WTC11 (cell line): ENCODE measurements around the gene ZNF426. TPM values are rescaled to one million over a fixed set of nuclear protein-coding genes. Genes with fewer than 3 reads are reported as not detected.
A peak's percentile ranks its signal among the peaks of the same experiment; 100 is the strongest.

Experiments
- ATAC-seq: fragments of 200-7000 bp; cut with Tn5 transposase; 2 replicates; pipeline ENCODE4 v1.10.0; 2021; ENCODE audit warnings: mild to moderate bottlenecking, moderate library complexity
- CTCF ChIA-PET: fragments of 300-600 bp; sonication (Branson Sonifier 250); formaldehyde crosslinking; loops from one replicate; lab custom pipeline; 2021; ENCODE audit warnings: antibody characterized with exemption; lab: Charles Lee
- POLR2A ChIA-PET: fragments of 350-600 bp; sonication (Branson Sonifier 250); formaldehyde crosslinking; loops from one replicate; lab custom pipeline; 2021; ENCODE audit warnings: antibody characterized with exemption; lab: Charles Lee
- DNase-seq: peaks from one replicate; pipeline ENCODE4 v3.0.0; 2021; ENCODE audit warnings: low spot score
- H3K27ac Mint-ChIP-seq: 2 replicates; pipeline ENCODE4 v1.8.0; 2021; ENCODE audit warnings: mixed read lengths
- H3K27me3 Mint-ChIP-seq: 2 replicates; pipeline ENCODE4 v1.8.0; 2021; ENCODE audit warnings: low read depth, mild to moderate bottlenecking, moderate library complexity, mixed read lengths
- H3K36me3 Mint-ChIP-seq: 2 replicates; pipeline ENCODE4 v1.8.0; 2021; ENCODE audit warnings: mixed read lengths
- H3K4me1 Mint-ChIP-seq: 2 replicates; pipeline ENCODE4 v1.8.0; 2022; ENCODE audit warnings: mixed read lengths
- H3K4me3 Mint-ChIP-seq: 2 replicates; pipeline ENCODE4 v1.8.0; 2021; ENCODE audit warnings: mild to moderate bottlenecking, moderate library complexity, mixed read lengths
- H3K9me3 Mint-ChIP-seq: 2 replicates; pipeline ENCODE4 v1.8.0; 2021; ENCODE audit warnings: mixed read lengths
- ATF1 ChIP-seq: sonication (generic); formaldehyde crosslinking; IDR thresholded peaks from 2 replicates; pipeline ENCODE4 v1.8.1; 2023; ENCODE audit warnings: mild to moderate bottlenecking, moderate library complexity, missing genetic modification reagents
- ATF2 ChIP-seq: sonication (generic); formaldehyde crosslinking; IDR thresholded peaks from 2 replicates; pipeline ENCODE4 v1.8.1; 2022; ENCODE audit warnings: low read depth, missing genetic modification reagents, borderline replicate concordance
- E2F4 ChIP-seq: sonication (generic); formaldehyde crosslinking; IDR thresholded peaks from 2 replicates; pipeline ENCODE4 v1.8.1; 2022; ENCODE audit warnings: low read depth, mild to moderate bottlenecking, moderate library complexity, missing genetic modification reagents, borderline replicate concordance
- ESRRA ChIP-seq: sonication (generic); formaldehyde crosslinking; IDR thresholded peaks from 2 replicates; pipeline ENCODE4 v1.8.1; 2022; ENCODE audit warnings: mild to moderate bottlenecking, missing genetic modification reagents, borderline replicate concordance
- GABPB1 ChIP-seq: sonication (generic); formaldehyde crosslinking; IDR thresholded peaks from 2 replicates; pipeline ENCODE4 v1.8.1; 2023; ENCODE audit warnings: mild to moderate bottlenecking, missing genetic modification reagents
- GTF2I ChIP-seq: fragments of 250-450 bp; sonication (Bioruptor Pico); conservative IDR thresholded peaks from 2 replicates; pipeline ENCODE4 v1.4.0; 2021; ENCODE audit warnings: mild to moderate bottlenecking
- IRF2 ChIP-seq: sonication (generic); formaldehyde crosslinking; IDR thresholded peaks from 2 replicates; pipeline ENCODE4 v1.8.0; 2022; ENCODE audit warnings: low read depth, missing genetic modification reagents, borderline replicate concordance
- JAZF1 ChIP-seq: fragments of 250-450 bp; sonication (Bioruptor Pico); IDR thresholded peaks from 2 replicates; pipeline ENCODE4 v1.9.0; 2021; ENCODE audit warnings: moderate library complexity, mild to moderate bottlenecking, inconsistent platforms
- MAX ChIP-seq: sonication (generic); formaldehyde crosslinking; IDR thresholded peaks from 2 replicates; pipeline ENCODE4 v1.8.0; 2022; ENCODE audit warnings: mild to moderate bottlenecking, missing genetic modification reagents
- MXD4 ChIP-seq: fragments of 250-450 bp; sonication (Bioruptor Pico); IDR thresholded peaks from 2 replicates; pipeline ENCODE4 v1.8.0; 2021; ENCODE audit warnings: mild to moderate bottlenecking, moderate library complexity, borderline replicate concordance
- NR3C1 ChIP-seq: sonication (generic); formaldehyde crosslinking; conservative IDR thresholded peaks from 2 replicates; pipeline ENCODE4 v1.8.1; 2023; ENCODE audit warnings: low read depth, mild to moderate bottlenecking, missing genetic modification reagents
- OVOL2 ChIP-seq: fragments of 250-450 bp; sonication (Bioruptor Pico); IDR thresholded peaks from 2 replicates; pipeline ENCODE4 v1.9.0; 2021; ENCODE audit warnings: mild to moderate bottlenecking, borderline replicate concordance
- PRDM15 ChIP-seq: sonication (generic); formaldehyde crosslinking; IDR thresholded peaks from 2 replicates; pipeline ENCODE4 v1.8.0; 2022; ENCODE audit warnings: missing genetic modification reagents
- SMAD3 ChIP-seq: sonication (generic); formaldehyde crosslinking; IDR thresholded peaks from 2 replicates; pipeline ENCODE4 v1.8.0; 2022; ENCODE audit warnings: missing genetic modification reagents, mild to moderate bottlenecking, borderline replicate concordance
- SMAD4 ChIP-seq: sonication (generic); formaldehyde crosslinking; IDR thresholded peaks from 2 replicates; pipeline ENCODE4 v1.8.0; 2022; ENCODE audit warnings: mild to moderate bottlenecking, missing genetic modification reagents
- TP53 ChIP-seq: sonication (generic); formaldehyde crosslinking; IDR thresholded peaks from 2 replicates; pipeline ENCODE4 v1.8.1; 2023; ENCODE audit warnings: mild to moderate bottlenecking, missing genetic modification reagents
- ZMAT4 ChIP-seq: fragments of 250-450 bp; sonication (Bioruptor Pico); IDR thresholded peaks from 2 replicates; pipeline ENCODE4 v1.9.0; 2021; ENCODE audit warnings: mild to moderate bottlenecking
- ZNF219 ChIP-seq: sonication (generic); formaldehyde crosslinking; IDR thresholded peaks from 2 replicates; pipeline ENCODE4 v1.8.0; 2023; ENCODE audit warnings: missing genetic modification reagents, mild to moderate bottlenecking, borderline replicate concordance
- ZNF232 ChIP-seq: sonication (generic); formaldehyde crosslinking; IDR thresholded peaks from 2 replicates; pipeline ENCODE4 v1.8.0; 2022; ENCODE audit warnings: mild to moderate bottlenecking, missing genetic modification reagents
- ZNF281 ChIP-seq: sonication (generic); formaldehyde crosslinking; IDR thresholded peaks from 2 replicates; pipeline ENCODE4 v1.8.0; 2023; ENCODE audit warnings: mild to moderate bottlenecking, missing genetic modification reagents
- ZSCAN18 ChIP-seq: fragments of 250-450 bp; sonication (Bioruptor Pico); IDR thresholded peaks from 2 replicates; pipeline ENCODE4 v2.1.2; 2022; ENCODE audit warnings: mild to moderate bottlenecking, moderate library complexity
- total RNA-seq: library from RNA; stranded (reverse); gene quantifications from 3 replicates; pipeline ENCODE4 v1.2.3, GENCODE V29; 2021

Gene ZNF426
- total RNA-seq, 1 experiment from 2014 or later = 30.3 TPM

GRCh38 chr19:9528757-9529336 is 9.6 kb downstream of the ZNF426 start (continued):
- TF ChIP-seq ZNF281 (CRISPR knock-in tag) = no peak

- CTCF ChIA-PET = no interaction called here
- Mint-ChIP-seq H3K9me3 (peaks cover 74% of the 10 kb centered on the region), H3K27ac (no peak overlapping the region), H3K27me3 (peaks cover 25% of the 10 kb centered on the region), H3K36me3 (peaks cover 78% of the 10 kb centered on the region), H3K4me1 (no peaks in the 10 kb centered on the region), H3K4me3 (no peak overlapping the region)
- DNase-seq = no peak
- POLR2A ChIA-PET = interaction anchor here (0.7 kb wide), 1 partner anchor 8 kb away, joined by 5 read pairs; no protein-coding TSS in a partner anchor
- no peak for ATAC-seq
- 0 out of 2 replicates have a peak, but pooled peaks have one; percentile 19 for TF ChIP-seq GTF2I (CRISPR knock-in tag)
- no peak for TF ChIP-seq MXD4 (CRISPR knock-in tag)
- TF ChIP-seq ZNF232 (CRISPR knock-in tag) = no peak
Observed at GRCh38 chr19:9523885-9524474, 14.5 kb downstream of the ZNF426 start.

GRCh38 chr19:9507285-9507684 is 31.2 kb downstream of the ZNF426 start:
- ChIA-PET POLR2A (interaction anchor here (0.6 kb wide), 1 partner anchor 58 kb away, joined by 5 read pairs; no protein-coding TSS in a partner anchor), CTCF (no interaction called here)
- H3K27ac Mint-ChIP-seq = no peak overlapping the region
- H3K36me3 Mint-ChIP-seq = peaks cover 48% of the 10 kb centered on the region
- H3K4me3 Mint-ChIP-seq = no peak overlapping the region
- peaks cover 11% of the 10 kb centered on the region for H3K27me3 Mint-ChIP-seq
- DNase-seq (no peak), ATAC-seq (no peak)
- H3K4me1 Mint-ChIP-seq = no peaks in the 10 kb centered on the region
- peaks cover 82% of the 10 kb centered on the region for H3K9me3 Mint-ChIP-seq
- TF ChIP-seq TP53 (CRISPR knock-in tag) (no peak), ZMAT4 (no peak), ESRRA (CRISPR knock-in tag) (no peak), JAZF1 (CRISPR knock-in tag) (no peak), E2F4 (CRISPR knock-in tag) (no peak), PRDM15 (CRISPR knock-in tag) (no peak), ZNF219 (CRISPR knock-in tag) (no peak), NR3C1 (CRISPR knock-in tag) (no peak), ATF1 (CRISPR knock-in tag) (no peak), IRF2 (no peak), SMAD3 (CRISPR knock-in tag) (no peak), GTF2I (CRISPR knock-in tag) (no peak), OVOL2 (CRISPR knock-in tag) (no peak), ZSCAN18 (no peak), GABPB1 (no peak), SMAD4 (CRISPR knock-in tag) (no peak), MAX (CRISPR knock-in tag) (no peak), ATF2 (CRISPR knock-in tag) (no peak)
